AG10803 (cell line): ENCODE measurements around the gene KRTAP3-2.

Experiments used
- DNase-seq: peaks from one replicate; pipeline ENCODE4 v3.0.0; 2010; ENCODE audit warnings: low read depth
- H3K4me3 ChIP-seq: 2 replicates; pipeline ENCODE4 v1.5.1; 2011; ENCODE audit warnings: mild to moderate bottlenecking, low read length, control low read depth
- TF ChIP-seq, protein P1 (sequence below): conservative IDR thresholded peaks from 2 replicates; pipeline ENCODE4 v1.5.1; 2011; ENCODE audit warnings: mild to moderate bottlenecking, low read length, control low read depth, inconsistent platforms

Gene KRTAP3-2

DNA sequence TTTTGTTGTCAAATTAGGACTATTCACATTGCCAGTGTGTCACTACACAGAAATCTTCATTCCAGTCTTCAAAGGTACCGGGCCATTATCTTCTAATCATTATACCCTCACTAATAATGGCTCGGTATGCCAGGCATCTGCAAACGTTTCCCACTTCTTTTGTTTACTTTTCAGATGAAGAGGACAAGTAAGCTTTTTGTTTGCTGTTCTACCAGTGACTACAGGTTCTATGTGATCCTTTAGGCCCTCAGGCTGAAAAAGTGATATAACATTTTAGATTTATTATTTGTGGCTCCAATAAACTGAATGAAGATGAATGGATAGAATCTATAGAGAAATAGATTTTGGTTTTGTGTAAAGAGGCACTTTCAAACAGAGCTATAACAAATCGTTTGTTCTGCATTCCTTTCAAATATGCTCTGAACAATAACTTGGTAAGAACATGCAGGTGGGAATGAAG is 9.6 kb upstream of the KRTAP3-2 start:
- H3K4me3 ChIP-seq, result no peak overlapping the region
- TF ChIP-seq, protein P1, sequence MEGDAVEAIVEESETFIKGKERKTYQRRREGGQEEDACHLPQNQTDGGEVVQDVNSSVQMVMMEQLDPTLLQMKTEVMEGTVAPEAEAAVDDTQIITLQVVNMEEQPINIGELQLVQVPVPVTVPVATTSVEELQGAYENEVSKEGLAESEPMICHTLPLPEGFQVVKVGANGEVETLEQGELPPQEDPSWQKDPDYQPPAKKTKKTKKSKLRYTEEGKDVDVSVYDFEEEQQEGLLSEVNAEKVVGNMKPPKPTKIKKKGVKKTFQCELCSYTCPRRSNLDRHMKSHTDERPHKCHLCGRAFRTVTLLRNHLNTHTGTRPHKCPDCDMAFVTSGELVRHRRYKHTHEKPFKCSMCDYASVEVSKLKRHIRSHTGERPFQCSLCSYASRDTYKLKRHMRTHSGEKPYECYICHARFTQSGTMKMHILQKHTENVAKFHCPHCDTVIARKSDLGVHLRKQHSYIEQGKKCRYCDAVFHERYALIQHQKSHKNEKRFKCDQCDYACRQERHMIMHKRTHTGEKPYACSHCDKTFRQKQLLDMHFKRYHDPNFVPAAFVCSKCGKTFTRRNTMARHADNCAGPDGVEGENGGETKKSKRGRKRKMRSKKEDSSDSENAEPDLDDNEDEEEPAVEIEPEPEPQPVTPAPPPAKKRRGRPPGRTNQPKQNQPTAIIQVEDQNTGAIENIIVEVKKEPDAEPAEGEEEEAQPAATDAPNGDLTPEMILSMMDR, result no peak
- no peak for DNase-seq

DNA sequence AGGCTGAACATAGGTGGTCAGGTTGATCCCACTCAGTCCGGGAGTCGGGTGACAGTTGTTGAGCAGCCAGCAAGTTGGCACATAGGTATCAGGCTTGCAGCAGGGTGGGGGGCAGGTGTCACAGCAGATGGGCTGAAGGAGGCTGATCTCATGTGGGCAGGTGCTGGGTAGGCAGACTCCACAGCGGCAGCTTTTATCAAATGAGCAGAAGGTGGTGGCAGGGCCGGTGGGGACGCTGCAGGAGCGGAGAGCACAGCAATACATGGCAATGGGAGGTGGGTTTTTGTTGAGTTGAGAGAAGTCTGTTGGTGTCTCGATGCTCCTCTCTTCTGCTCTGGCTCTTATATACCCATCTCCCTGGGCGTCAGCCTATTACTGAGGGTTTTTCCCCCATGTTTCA is 9.1 kb upstream of the KRTAP3-2 start, which contains the start of gene KRTAP3-1:
Gene KRTAP3-1 (minus strand): TSS at position 318 of the 400 bp plus-strand sequence. CDS start 54 bp downstream, at position 264.
- DNase-seq, result no peak
- TF ChIP-seq, protein P1, result no peak
- no peak within 1 kb of the TSS for H3K4me3 ChIP-seq

DNA sequence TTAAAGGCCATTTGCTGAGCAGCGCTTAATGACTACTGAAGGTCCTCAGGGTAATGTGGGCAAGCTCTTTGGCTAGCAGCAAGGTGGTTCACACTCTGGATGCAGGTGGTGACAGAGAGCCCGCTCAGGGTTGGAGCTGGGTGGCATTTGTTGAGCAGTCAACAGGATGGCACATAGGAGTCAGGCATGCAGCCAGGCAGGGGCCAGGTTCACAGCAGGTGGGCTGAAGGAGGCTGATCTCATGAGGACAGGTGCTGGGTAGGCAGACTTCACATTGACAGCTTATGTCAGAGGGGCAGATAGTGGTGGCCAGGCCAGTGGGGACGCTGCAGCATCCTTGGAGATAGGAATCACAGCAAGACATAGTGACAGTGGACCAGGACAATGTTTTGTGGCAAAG is 4.7 kb upstream of the KRTAP3-2 start:
- no peak overlapping the region for H3K4me3 ChIP-seq
- TF ChIP-seq, protein P1, result no peak
- DNase-seq, result no peak

DNA sequence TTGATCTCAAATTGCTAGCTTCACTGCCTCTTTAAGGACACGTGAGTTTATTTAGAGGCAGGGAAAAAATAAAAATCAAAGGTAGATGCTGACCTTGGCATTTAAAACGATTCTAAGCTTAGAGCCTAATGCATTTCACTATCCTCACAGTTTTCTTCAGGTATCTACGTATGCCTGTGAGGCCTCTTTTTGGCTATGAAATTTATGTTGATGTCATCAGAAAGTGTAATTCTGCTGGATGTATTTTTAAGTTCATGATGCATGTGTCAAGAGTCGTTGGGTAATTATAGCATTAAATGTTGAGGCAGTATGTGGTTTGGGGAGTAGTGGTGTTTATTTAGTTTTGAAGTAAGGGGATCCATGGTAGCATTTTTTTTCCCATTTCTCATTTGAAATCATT is 4.2 kb upstream of the KRTAP3-2 start:
- no peak overlapping the region for H3K4me3 ChIP-seq
- TF ChIP-seq, protein P1, result no peak
- DNase-seq, result no peak

DNA sequence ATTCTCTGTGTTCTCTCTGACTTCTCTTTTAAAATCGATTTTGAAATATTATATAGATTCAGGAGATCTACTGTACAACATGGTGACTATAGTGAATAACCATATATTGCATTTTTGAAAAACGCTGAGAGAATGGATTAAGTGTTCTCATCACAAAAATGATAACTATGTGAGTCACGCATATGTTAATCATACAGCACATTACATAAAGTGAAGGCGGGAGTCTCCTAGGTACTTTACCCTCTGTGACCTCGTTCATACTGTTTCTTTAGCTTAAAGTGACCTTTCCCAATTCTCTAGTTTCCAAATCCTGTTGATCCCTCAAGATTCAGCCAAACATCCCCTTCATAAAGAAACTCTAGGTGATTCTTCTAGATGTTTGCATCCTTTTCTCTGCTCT is 3.1 kb upstream of the KRTAP3-2 start:
- DNase-seq, result no peak
- no peak overlapping the region for H3K4me3 ChIP-seq
- TF ChIP-seq, protein P1, result no peak

DNA sequence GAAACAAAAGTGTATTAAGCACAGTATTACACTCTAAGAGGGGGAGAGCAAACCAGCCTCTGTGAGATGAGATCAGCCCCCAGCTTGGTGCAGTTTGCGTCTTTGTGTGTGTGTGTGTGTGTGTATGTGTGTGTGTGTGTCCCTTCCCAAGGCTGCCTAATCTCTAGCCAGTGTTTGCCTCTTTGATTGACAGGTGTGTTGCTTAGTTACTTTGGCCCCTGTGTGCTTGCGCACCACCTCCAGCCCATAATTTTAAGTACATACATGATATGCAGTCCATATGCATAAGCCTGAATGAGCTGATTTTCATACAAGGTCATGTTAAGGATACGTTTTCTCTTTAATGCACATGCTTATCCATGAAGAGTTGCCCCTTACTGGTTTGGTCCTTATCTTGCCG is 2.1 kb upstream of the KRTAP3-2 start:
- no peak for DNase-seq
- TF ChIP-seq, protein P1, result no peak
- no peak overlapping the region for H3K4me3 ChIP-seq

DNA sequence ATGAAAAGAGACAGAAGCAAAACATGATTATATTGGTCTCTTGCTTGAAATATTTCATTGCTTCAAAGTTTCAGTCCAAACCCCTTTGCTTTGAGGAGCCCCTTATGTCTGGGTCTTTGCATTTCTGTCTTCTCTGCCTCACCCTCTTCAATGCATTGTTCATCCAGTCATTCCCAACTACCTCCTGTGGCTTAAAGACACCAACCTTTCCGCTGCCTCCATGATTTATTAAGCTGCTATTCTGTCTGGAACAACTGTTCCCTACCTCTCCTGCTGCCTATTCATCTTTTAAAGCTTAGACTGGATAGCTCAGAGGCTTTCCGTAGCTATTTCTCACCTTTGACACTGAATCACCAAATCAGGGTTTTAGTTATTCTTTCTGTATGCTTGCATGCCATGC is 2.3 kb downstream of the KRTAP3-2 start:
- no peak for DNase-seq

More for the DNA sequence above, 2.3 kb downstream of the KRTAP3-2 start:
- no peak overlapping the region for H3K4me3 ChIP-seq
- TF ChIP-seq, protein P1, result no peak
